Activated CD8-positive, alpha-beta memory T cell treated with anti-CD3 and anti-CD28 coated beads for 24 hours (primary cell): ENCODE measurements around the gene ADRA2B.
"Not testable (repeated sequence)": the region's sequence is repeated elsewhere in the genome, so short reads cannot be mapped to it uniquely, and the experiment has no call there.

Source experiments
- DNase-seq: peaks from one replicate; pipeline ENCODE4 v3.0.0-alpha.2; 2020

The ADRA2B gene

GRCh38 chr2:96085541-96086355, 30.6 kb downstream of the ADRA2B start:
- peak; percentile 43 for DNase-seq

DNA sequence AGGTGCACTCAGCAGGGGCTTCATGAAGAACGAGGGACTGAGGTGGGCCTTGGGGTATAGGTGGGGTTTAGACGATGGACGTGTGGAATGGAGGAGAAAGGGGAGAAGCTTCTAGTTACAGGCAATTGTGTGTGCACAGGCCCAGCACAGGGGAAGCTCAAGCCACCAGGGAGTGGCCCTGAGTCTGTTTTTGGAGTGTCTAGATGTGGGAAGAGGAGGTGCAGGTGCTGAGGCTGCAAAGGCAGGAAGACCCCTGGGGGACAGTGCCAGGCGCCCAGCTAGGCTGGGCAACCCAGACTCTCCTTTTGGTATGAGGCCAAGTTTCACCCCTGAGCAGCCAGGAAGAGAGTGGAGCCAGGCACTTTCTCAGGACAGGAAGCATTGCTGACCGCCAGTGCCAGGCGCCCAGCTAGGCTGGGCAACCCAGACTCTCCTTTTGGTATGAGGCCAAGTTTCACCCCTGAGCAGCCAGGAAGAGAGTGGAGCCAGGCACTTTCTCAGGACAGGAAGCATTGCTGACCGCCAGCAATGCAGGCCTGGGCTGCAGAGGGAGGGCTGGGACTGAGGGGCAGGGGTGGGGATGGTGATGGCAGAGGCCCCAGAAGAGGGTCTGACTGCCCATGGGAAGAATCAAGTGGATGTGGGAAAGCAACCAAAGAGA, 31.4 kb downstream of the ADRA2B start:
- DNase-seq, result peak; percentile 28

DNA sequence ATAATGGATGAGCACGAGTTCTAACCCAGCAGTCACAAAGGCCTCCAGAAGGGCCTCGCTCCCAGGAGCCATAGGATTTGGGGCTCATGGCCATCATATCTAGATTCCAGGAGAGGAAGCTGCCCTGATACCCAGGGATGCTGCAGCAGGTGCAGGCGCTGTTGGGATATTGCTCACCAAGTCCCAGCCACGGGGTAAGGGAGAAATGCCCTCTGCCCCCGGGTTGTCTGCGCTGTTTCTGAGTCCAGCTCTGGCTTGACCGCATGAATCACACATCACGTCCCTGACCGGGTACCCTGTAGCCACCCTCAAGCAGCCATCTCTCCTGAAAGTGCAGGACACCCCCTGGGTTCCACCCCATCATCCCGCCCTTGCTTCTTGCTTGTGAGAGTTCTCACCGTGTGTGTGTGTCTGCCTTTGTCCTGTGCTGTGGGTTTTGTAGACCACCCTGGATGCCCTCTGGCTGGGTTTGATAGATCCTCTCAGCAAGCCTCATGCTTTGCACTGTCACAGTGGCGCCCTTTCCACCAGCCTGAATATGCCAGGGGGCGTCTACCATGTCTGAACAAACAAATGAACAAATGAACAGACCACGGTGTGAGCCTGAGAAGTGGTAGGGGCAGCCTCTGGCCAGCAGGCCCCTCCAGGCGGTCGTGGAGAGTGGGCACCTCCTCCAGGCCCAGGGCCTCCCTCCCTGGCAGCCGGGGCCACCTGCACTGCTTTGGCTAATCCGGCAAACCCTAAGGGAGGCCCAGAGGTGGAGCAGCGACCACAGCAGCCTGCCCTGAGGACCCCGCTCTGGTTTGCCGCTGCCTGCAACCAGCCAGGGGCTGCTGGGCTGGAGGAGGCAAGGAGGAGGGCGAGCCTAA, 32.1 kb downstream of the ADRA2B start:
- DNase-seq, result peak; percentile 24

DNA sequence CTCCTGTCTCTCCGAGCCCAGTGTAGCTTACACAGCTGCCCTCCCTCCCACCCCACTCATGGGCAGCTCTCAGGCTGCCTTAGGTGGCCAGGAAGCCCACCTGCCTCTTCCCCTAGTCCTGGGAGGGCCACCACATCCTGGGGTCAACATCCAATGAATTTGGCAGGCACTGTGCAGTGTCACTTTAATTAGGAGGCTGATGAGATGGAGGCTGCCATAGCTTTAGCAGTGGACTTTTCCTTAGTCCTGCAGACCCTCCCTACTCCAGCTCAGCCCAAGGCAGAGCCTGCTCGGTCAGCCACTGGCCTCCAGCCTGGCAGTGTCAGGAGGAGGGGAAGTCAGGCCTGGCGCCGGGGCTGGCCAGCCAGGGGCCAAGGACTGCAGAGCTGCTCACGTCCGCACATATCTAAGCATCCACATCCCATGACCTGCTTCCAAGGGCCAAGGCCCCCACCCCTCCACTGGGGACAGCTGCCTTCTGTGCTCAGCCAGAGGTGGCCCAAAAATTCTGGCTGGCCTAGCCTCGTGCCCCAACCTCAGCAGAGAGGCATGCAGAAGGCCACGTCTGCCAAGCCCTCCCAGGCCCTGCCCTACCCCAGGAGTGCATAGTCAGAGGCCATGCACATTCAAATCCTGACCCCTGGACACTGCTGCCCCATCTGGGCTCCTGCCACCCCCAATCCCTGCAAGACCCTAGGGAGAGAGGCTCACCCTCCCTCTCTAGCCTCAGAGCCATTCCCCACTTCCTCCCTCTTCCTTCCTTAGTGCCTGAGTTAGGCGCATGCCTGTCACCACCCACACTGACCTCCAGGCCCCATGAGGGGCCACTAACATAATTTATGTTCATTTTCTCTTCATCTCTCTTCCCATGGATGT, 33.1 kb downstream of the ADRA2B start:
- peak; percentile 43 for DNase-seq

GRCh38 chr2:96082211-96083063, 33.9 kb downstream of the ADRA2B start:
- DNase-seq, result peak; percentile 42

DNA sequence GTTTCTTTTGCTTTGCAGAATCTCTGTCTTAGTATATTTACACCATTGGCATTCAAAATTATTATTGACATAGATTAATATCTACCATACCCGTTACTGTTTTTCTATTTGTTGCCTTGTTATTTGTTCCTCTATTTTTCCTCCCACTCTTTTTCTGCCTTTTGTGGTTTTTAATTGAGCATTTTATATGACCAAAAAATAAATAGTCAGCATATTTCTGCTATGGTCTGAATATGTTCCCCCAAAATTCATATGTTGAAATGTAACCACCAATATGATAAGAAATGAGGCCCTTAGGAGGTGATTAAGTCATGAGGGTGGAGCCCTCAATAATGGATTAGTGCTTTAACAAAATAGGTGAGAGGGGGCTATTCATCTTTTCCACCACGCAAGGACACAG, 35.3 kb downstream of the ADRA2B start:
- no peak for DNase-seq

- no peak for DNase-seq
Measured at GRCh38 chr2:96075199-96075771, 41.1 kb downstream of the ADRA2B start.

- peak; percentile 30 for DNase-seq
Measured at GRCh38 chr2:96074156-96074555, 42.2 kb downstream of the ADRA2B start.

- no peak for DNase-seq
Measured at GRCh38 chr2:96073170-96073775, 43.1 kb downstream of the ADRA2B start.

GRCh38 chr2:96072746-96073145, 43.6 kb downstream of the ADRA2B start:
- no peak for DNase-seq

- DNase-seq, result not testable (repeated sequence)
Measured at GRCh38 chr2:96071977-96072491, 44.3 kb downstream of the ADRA2B start.

- not testable (repeated sequence) for DNase-seq
Measured at GRCh38 chr2:96071087-96071976, 45.0 kb downstream of the ADRA2B start.

- not testable (repeated sequence) for DNase-seq
Measured at GRCh38 chr2:96070351-96070750, 46.0 kb downstream of the ADRA2B start.

- DNase-seq, result not testable (repeated sequence)
Measured at GRCh38 chr2:96069878-96070277, 46.5 kb downstream of the ADRA2B start.

DNA sequence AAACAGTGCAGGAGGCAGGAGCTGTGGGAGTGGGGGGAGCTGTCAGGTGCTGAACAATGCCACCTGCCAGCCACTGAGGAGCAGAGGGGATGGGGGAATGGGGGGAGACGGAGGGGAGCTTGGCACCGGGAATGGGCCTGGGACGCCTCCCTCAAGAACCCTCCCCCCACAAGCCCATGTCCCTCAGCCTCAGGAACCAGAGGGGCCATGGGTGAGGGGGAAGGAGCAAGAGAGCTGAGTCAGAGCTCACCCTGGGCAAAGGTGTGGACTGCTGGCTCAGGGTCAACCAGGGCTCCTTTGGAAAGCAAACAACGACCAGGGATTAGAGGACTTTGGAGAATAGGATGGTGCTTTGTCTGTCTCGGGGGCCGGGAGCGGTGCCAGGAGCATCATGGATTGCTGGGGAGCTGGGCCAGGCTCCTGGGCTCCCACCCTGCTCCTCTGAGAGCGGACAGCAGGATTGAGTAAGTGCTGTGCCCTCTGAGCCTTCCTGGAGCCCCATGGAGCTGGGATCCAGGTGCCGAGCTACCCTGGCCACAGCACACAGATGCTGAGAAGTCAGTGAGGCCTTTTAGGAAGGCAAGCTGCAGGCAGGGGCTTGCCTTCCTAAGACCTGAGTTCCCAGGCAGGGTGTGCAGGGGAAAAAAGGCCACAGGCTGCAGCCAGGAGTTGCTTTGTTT, 48.3 kb downstream of the ADRA2B start:
- not testable (repeated sequence) for DNase-seq

- DNase-seq, result not testable (repeated sequence)
Measured at GRCh38 chr2:96067098-96067660, 49.2 kb downstream of the ADRA2B start.

GRCh38 chr2:96066511-96066910, 49.9 kb downstream of the ADRA2B start:
- DNase-seq, result not testable (repeated sequence)

GRCh38 chr2:96065954-96066353, 50.4 kb downstream of the ADRA2B start:
- DNase-seq, result not testable (repeated sequence)
